ENCODE measurements around the gene ACOT8. TPM values are rescaled to one million over a fixed set of nuclear protein-coding genes. Genes with fewer than 3 reads are reported as not detected.
"Not testable (repeated sequence)": the region's sequence is repeated elsewhere in the genome, so short reads cannot be mapped to it uniquely, and the experiment has no call there.

Gene ACOT8
- total and polyA plus RNA-seq, 7 donors: 20.2 to 32.9 (median 29.3) TPM

DNA sequence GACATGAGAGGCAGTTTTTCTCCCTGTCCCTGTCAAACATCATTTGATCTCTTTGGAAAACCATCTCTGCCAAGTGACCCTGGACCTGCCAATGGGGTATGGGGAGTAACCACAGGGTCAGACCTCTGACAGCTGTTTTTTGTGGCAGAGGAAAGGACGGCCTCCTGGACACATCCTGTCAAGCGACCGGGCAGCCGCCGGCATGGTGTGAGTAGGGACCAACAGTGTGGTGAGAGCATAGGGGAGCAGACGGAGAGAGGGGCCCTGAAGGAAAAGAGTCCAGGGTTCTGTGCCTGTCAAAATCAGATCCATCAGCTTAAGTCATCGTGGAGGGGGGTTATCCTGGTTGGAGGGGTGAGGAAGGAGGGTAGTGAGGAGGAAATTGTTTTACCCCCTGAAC lies 55.3 kb downstream of the ACOT8 start:
- DNase-seq (no peak), ATAC-seq (no peak)
- TF ChIP-seq, protein P1, sequence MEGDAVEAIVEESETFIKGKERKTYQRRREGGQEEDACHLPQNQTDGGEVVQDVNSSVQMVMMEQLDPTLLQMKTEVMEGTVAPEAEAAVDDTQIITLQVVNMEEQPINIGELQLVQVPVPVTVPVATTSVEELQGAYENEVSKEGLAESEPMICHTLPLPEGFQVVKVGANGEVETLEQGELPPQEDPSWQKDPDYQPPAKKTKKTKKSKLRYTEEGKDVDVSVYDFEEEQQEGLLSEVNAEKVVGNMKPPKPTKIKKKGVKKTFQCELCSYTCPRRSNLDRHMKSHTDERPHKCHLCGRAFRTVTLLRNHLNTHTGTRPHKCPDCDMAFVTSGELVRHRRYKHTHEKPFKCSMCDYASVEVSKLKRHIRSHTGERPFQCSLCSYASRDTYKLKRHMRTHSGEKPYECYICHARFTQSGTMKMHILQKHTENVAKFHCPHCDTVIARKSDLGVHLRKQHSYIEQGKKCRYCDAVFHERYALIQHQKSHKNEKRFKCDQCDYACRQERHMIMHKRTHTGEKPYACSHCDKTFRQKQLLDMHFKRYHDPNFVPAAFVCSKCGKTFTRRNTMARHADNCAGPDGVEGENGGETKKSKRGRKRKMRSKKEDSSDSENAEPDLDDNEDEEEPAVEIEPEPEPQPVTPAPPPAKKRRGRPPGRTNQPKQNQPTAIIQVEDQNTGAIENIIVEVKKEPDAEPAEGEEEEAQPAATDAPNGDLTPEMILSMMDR (IDR thresholded peaks at IDR 0.05): no peak
- Histone ChIP-seq H3K9me3 (no peaks in the 10 kb centered on the region), H3K4me1 (peaks cover 19% of the 10 kb centered on the region), H3K36me3 (ENCODE audit: insufficient read depth in 1 of 2, low read depth in 1 of 2) (peaks cover 16 to 62% of the 10 kb centered on the region in 2 donors), H3K4me3 (no peak overlapping the region), H3K27ac (no peak overlapping the region), H3K27me3 (ENCODE audit: insufficient read depth in 3 of 3, low read length in 2 of 3) (no peaks in the 10 kb centered on the region)
- 81 to 86% (median 86%) methylated on average over 7 of the region's 7 CpGs for WGBS, 3 donors
- intact Hi-C loops (cut with DNase I): no loop called here

DNA sequence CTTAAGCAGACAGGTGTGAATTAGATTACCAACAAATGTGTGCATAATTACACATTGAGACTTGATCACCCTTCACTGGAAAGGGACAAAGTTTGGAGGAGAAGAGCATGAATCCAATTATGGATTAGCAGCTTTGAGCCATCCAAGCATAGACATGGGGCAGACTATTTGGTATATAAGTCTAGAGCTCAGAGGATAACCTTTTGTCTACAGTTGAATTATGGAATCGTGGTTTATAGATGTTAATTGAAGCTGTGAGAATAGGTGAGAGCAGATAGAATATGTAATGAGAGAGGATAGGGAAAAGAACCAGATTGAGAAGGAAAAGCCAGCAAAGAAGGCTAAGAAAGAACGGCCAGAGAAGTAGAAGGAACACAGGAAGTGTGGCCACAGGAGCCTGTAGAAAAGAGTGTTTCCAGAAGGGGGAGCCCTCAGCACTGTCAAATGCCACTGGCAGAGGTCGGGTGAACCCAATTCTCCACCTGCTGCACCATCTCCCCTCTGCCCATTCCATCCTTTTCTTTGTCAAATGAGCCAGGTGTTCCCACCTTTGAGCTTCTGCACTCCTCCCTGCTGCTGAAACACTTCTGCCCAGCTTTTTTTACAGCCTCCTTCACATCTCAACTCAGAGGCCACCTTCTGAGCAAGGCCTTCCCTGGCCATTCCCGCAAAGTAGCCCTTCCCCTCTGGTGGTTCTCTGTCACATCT lies 58.1 kb downstream of the ACOT8 start:
- Histone ChIP-seq H3K27ac (peak overlapping the region; percentile 80), H3K4me3 (no peak overlapping the region), H3K4me1 (peaks cover 32% of the 10 kb centered on the region), H3K36me3 (ENCODE audit: insufficient read depth in 1 of 2, low read depth in 1 of 2) (peaks cover 6 to 59% of the 10 kb centered on the region in 2 donors), H3K9me3 (no peaks in the 10 kb centered on the region), H3K27me3 (ENCODE audit: insufficient read depth in 3 of 3, low read length in 2 of 3) (no peaks in the 10 kb centered on the region)
- ATAC-seq: peak; percentile 55 to 67 (median 62)
- intact Hi-C loops (cut with DNase I): loop anchor here (5.0 to 10.0 kb wide), 3 partner anchors 93 to 444 kb away; partner anchors contain the start of genes CTSA (in 1 of the 2), NCOA5 (in 1 of the 2) and NEURL2 (in 1 of the 2)
- peak in 1 of 2 donors; percentile 44 for DNase-seq
- 30 to 32% (median 31%) methylated on average over 4 of the region's 4 CpGs for WGBS, 3 donors
- TF ChIP-seq, protein P1 (IDR thresholded peaks at IDR 0.05): peak; percentile 74

DNA sequence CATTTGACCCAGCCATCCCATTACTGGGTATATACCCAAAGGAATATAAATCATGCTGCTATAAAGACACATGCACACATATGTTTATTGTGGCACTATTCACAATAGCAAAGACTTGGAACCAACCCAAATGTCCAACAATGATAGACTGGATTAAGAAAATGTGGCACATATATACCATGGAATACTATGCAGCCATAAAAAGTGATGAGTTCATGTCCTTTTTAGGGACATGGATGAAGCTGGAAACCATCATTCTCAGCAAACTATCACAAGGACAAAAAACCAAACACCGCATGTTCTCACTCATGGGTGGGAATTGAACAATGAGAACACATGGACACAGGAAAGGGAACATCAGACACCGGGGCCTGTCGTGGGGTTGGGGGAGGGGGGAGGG lies 59.2 kb downstream of the ACOT8 start:
- H3K36me3 ChIP-seq (ENCODE audit: insufficient read depth in 1 of 2, low read depth in 1 of 2): peaks cover 6 to 59% of the 10 kb centered on the region in 2 donors
- H3K27ac ChIP-seq: peak overlapping the region; percentile 80
- intact Hi-C loops (cut with DNase I): loop anchor here (5.0 to 10.0 kb wide), 3 partner anchors 94 to 443 kb away; partner anchors contain the start of genes CTSA (in 1 of the 2), NCOA5 (in 1 of the 2) and NEURL2 (in 1 of the 2)
- H3K4me1 ChIP-seq: peaks cover 43% of the 10 kb centered on the region
- ATAC-seq; H3K4me3 ChIP-seq; H3K27me3 ChIP-seq (ENCODE audit: insufficient read depth in 3 of 3, low read length in 2 of 3); H3K9me3 ChIP-seq; DNase-seq: not testable (repeated sequence)
- 86 to 91% (median 88%) methylated on average over 3 of the region's 3 CpGs for WGBS, 3 donors

DNA sequence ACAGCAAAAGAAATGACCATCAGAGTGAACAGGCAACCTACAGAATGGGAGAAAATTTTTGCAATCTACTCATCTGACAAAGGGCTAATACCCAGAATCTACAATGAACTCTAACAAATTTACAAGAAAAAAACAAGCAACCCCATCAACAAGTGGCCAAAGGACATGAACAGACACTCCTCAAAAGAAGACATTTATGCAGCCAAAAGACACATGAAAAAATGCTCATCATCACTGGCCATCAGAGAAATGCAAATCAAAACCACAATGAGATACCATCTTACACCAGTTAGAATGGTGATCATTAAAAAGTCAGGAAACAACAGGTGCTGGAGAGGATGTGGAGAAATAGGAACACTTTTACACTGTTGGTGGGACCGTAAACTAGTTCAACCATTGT lies 59.7 kb downstream of the ACOT8 start:
- Histone ChIP-seq H3K36me3 (ENCODE audit: insufficient read depth in 1 of 2, low read depth in 1 of 2) (peaks cover 6 to 56% of the 10 kb centered on the region in 2 donors), H3K4me1 (peaks cover 45% of the 10 kb centered on the region), H3K27ac (peak overlapping the region; percentile 94)
- not testable (repeated sequence) for ATAC-seq; DNase-seq; H3K27me3 ChIP-seq (ENCODE audit: insufficient read depth in 3 of 3, low read length in 2 of 3); H3K9me3 ChIP-seq; H3K4me3 ChIP-seq
- intact Hi-C loops (cut with DNase I): loop anchor here (5.0 to 10.0 kb wide), 3 partner anchors 95 to 443 kb away; partner anchors contain the start of genes CTSA (in 1 of the 2), NCOA5 (in 1 of the 2) and NEURL2 (in 1 of the 2)
- WGBS, 3 donors: no CpG with 5 or more reads among the region's 1 CpG

DNA sequence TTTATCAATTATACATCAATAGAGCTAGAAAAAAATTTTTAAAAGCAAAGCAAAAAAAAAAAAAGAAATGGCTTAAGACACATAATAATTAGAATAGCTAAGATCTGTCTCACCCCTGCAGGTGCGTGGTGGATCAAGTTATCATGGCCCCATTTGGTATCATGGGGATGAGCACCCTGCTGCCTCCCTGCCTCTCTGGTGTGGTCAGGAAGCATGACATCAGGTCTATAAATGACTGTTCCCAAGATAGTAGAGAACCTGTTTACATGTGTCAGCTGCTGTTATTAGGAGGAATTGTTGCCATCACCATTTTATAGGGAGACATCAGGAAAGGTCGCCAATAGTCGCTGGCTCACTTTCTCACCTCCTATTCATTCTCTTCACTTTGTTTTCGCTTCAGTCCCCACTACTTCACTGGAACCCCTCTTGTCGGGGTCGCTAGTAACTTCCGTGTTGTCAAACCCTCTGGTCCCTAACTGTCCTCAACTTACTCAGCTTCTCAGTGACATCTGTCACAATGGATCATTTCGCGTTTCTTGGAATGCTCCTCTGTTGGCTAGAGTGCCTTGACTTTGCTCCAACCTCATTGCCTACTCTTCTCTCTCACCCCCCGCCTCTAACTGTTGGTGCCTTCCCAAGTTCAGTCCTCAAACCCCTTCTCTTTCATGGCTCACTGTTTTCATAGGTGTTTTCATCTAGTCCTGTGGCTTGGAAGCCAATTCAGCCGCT lies 60.7 kb downstream of the ACOT8 start:
- Histone ChIP-seq H3K36me3 (ENCODE audit: insufficient read depth in 1 of 2, low read depth in 1 of 2) (peaks cover 0 to 46% of the 10 kb centered on the region in 2 donors), H3K9me3 (no peaks in the 10 kb centered on the region), H3K4me1 (peaks cover 45% of the 10 kb centered on the region), H3K4me3 (peak overlapping the region; percentile 48), H3K27ac (peak overlapping the region; percentile 94), H3K27me3 (ENCODE audit: insufficient read depth in 3 of 3, low read length in 2 of 3) (no peaks in the 10 kb centered on the region)
- ATAC-seq (peak; percentile 88 to 90 (median 88)), DNase-seq (peak; percentile 23 to 75)
- intact Hi-C loops (cut with DNase I): loop anchor here (5.0 to 10.0 kb wide), 3 partner anchors 96 to 442 kb away; partner anchors contain the start of genes CTSA (in 1 of the 2), NCOA5 (in 1 of the 2) and NEURL2 (in 1 of the 2)
- TF ChIP-seq, protein P1 (IDR thresholded peaks at IDR 0.05): no peak
- WGBS, 3 donors: 29 to 56% (median 31%) methylated on average over 11 of the region's 11 CpGs
